ENCODE data around the gene ADAMTS16.
A peak's percentile ranks its signal among the peaks of the same experiment; 100 is the strongest.

Gene ADAMTS16

GRCh38 chr5:5320062-5320805 lies 180.1 kb downstream of the ADAMTS16 start:
- in situ Hi-C loops (cut with HindIII; ENCODE audit: low pct_ligation_motif_present, low pct_unique_long_range_greater_than_20kb, low sequenced_read_pairs): no loop called here
- DNase-seq: no peak

GRCh38 chr5:5321137-5321536 lies 181.0 kb downstream of the ADAMTS16 start:
- no peak for DNase-seq
- in situ Hi-C loops (cut with HindIII; ENCODE audit: low pct_ligation_motif_present, low pct_unique_long_range_greater_than_20kb, low sequenced_read_pairs): no loop called here

- in situ Hi-C loops (cut with HindIII; ENCODE audit: low pct_ligation_motif_present, low pct_unique_long_range_greater_than_20kb, low sequenced_read_pairs): no loop called here
- DNase-seq: no peak
Observed at GRCh38 chr5:5323551-5323950, 183.4 kb downstream of the ADAMTS16 start.

GRCh38 chr5:5326115-5326758 lies 186.1 kb downstream of the ADAMTS16 start:
- in situ Hi-C loops (cut with HindIII; ENCODE audit: low pct_ligation_motif_present, low pct_unique_long_range_greater_than_20kb, low sequenced_read_pairs): no loop called here
- DNase-seq: no peak

- no peak for DNase-seq
- in situ Hi-C loops (cut with HindIII; ENCODE audit: low pct_ligation_motif_present, low pct_unique_long_range_greater_than_20kb, low sequenced_read_pairs): no loop called here
Observed at GRCh38 chr5:5327126-5327525, 187.0 kb downstream of the ADAMTS16 start.

- in situ Hi-C loops (cut with HindIII; ENCODE audit: low pct_ligation_motif_present, low pct_unique_long_range_greater_than_20kb, low sequenced_read_pairs): no loop called here
Observed at GRCh38 chr5:5330728-5331452, 190.8 kb downstream of the ADAMTS16 start.

GRCh38 chr5:5331848-5332247 lies 191.7 kb downstream of the ADAMTS16 start:
- DNase-seq: peak; percentile 4
- in situ Hi-C loops (cut with HindIII; ENCODE audit: low pct_ligation_motif_present, low pct_unique_long_range_greater_than_20kb, low sequenced_read_pairs): no loop called here

More at GRCh38 chr5:5330728-5331452, 190.8 kb downstream of the ADAMTS16 start:
- peak; percentile 18 for DNase-seq

- DNase-seq: no peak
- in situ Hi-C loops (cut with HindIII; ENCODE audit: low pct_ligation_motif_present, low pct_unique_long_range_greater_than_20kb, low sequenced_read_pairs): no loop called here
Observed at GRCh38 chr5:5332287-5332686, 192.2 kb downstream of the ADAMTS16 start.

GRCh38 chr5:5335107-5335506 lies 195.0 kb downstream of the ADAMTS16 start:
- no peak for DNase-seq
- in situ Hi-C loops (cut with HindIII; ENCODE audit: low pct_ligation_motif_present, low pct_unique_long_range_greater_than_20kb, low sequenced_read_pairs): no loop called here

- DNase-seq: peak; percentile 46
- in situ Hi-C loops (cut with HindIII; ENCODE audit: low pct_ligation_motif_present, low pct_unique_long_range_greater_than_20kb, low sequenced_read_pairs): no loop called here
Observed at GRCh38 chr5:5335700-5336264, 195.7 kb downstream of the ADAMTS16 start.

- in situ Hi-C loops (cut with HindIII; ENCODE audit: low pct_ligation_motif_present, low pct_unique_long_range_greater_than_20kb, low sequenced_read_pairs): no loop called here
- no peak for DNase-seq
Observed at GRCh38 chr5:5339257-5339656, 199.1 kb downstream of the ADAMTS16 start.

- peak; percentile 90 for DNase-seq
- in situ Hi-C loops (cut with HindIII; ENCODE audit: low pct_ligation_motif_present, low pct_unique_long_range_greater_than_20kb, low sequenced_read_pairs): no loop called here
Observed at GRCh38 chr5:5340206-5340729, 200.1 kb downstream of the ADAMTS16 start.

GRCh38 chr5:5341531-5342292 lies 201.6 kb downstream of the ADAMTS16 start:
- no peak for DNase-seq

GRCh38 chr5:5342784-5343183 lies 202.7 kb downstream of the ADAMTS16 start:
- in situ Hi-C loops (cut with HindIII; ENCODE audit: low pct_ligation_motif_present, low pct_unique_long_range_greater_than_20kb, low sequenced_read_pairs): no loop called here
- DNase-seq: no peak

More at GRCh38 chr5:5341531-5342292, 201.6 kb downstream of the ADAMTS16 start:
- in situ Hi-C loops (cut with HindIII; ENCODE audit: low pct_ligation_motif_present, low pct_unique_long_range_greater_than_20kb, low sequenced_read_pairs): no loop called here

- DNase-seq: no peak
- in situ Hi-C loops (cut with HindIII; ENCODE audit: low pct_ligation_motif_present, low pct_unique_long_range_greater_than_20kb, low sequenced_read_pairs): no loop called here
Observed at GRCh38 chr5:5343568-5343967, 203.4 kb downstream of the ADAMTS16 start.

GRCh38 chr5:5344051-5344571 lies 204.0 kb downstream of the ADAMTS16 start:
- no peak for DNase-seq
- in situ Hi-C loops (cut with HindIII; ENCODE audit: low pct_ligation_motif_present, low pct_unique_long_range_greater_than_20kb, low sequenced_read_pairs): no loop called here

- no peak for DNase-seq
- in situ Hi-C loops (cut with HindIII; ENCODE audit: low pct_ligation_motif_present, low pct_unique_long_range_greater_than_20kb, low sequenced_read_pairs): no loop called here
Observed at GRCh38 chr5:5344606-5345005, 204.5 kb downstream of the ADAMTS16 start.

- in situ Hi-C loops (cut with HindIII; ENCODE audit: low pct_ligation_motif_present, low pct_unique_long_range_greater_than_20kb, low sequenced_read_pairs): no loop called here
- no peak for DNase-seq
Observed at GRCh38 chr5:5347442-5347841, 207.3 kb downstream of the ADAMTS16 start.

Measured in ACHN (cell line).